ENCODE measurements around the gene HSPA13. TPM values are rescaled to one million over a fixed set of nuclear protein-coding genes. Genes with fewer than 3 reads are reported as not detected.

The HSPA13 gene
- total RNA-seq, 3 donors from 2014 or later: 7.7 to 18.4 (median 13.3) TPM

DNA sequence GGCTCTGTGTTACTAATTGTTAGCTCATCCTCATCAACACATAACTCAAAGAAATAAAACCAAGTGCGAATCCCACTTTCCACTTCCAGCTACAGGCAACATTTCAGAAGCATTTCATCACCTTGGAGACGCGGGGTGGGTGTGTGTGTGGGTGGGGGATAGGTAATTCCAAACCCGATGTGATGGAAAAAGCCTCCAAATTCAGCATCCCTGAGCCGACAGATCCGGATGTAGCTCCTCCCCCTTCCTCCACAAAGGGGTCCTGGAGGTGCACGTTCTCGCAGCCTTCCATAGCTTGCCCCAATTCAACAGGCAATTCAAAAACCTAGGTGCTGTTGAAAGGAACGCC is 486 bp downstream of the HSPA13 start:
- intact Hi-C loops (cut with DNase I, micrococcal nuclease): no loop called here
- Histone ChIP-seq H3K4me3 (peak overlapping the region; percentile 58), H3K36me3 (ENCODE audit: low read depth) (no peaks in the 10 kb centered on the region), H3K4me1 (ENCODE audit: low read depth) (peaks cover 17% of the 10 kb centered on the region), H3K9me3 (no peaks in the 10 kb centered on the region)
- ATAC-seq (no peak), DNase-seq (peak in 1 of 3 donors; percentile 40)
- TF ChIP-seq, protein P1, sequence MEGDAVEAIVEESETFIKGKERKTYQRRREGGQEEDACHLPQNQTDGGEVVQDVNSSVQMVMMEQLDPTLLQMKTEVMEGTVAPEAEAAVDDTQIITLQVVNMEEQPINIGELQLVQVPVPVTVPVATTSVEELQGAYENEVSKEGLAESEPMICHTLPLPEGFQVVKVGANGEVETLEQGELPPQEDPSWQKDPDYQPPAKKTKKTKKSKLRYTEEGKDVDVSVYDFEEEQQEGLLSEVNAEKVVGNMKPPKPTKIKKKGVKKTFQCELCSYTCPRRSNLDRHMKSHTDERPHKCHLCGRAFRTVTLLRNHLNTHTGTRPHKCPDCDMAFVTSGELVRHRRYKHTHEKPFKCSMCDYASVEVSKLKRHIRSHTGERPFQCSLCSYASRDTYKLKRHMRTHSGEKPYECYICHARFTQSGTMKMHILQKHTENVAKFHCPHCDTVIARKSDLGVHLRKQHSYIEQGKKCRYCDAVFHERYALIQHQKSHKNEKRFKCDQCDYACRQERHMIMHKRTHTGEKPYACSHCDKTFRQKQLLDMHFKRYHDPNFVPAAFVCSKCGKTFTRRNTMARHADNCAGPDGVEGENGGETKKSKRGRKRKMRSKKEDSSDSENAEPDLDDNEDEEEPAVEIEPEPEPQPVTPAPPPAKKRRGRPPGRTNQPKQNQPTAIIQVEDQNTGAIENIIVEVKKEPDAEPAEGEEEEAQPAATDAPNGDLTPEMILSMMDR (IDR thresholded peaks at IDR 0.05): no peak

DNA sequence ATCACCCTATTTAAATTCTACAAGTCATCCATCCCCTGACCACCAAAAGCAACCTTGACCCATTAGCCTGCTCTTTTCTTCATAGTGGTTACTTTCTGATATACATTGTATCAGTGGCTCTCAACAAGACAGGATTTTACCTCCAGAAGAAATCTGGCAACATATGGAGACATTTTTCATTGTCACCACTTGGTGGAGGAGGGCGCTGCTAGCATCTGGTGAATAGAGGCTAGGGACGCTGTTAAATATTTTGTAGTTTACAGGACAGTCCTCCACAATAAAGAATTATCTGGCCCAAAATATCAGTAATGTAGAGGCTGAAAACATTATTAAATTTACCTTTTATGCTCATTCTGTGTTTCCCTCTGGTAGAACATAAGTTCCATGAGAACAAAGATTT is 6.1 kb downstream of the HSPA13 start:
- intact Hi-C loops (cut with DNase I, micrococcal nuclease): no loop called here
- no peak for ATAC-seq
- TF ChIP-seq, protein P1 (IDR thresholded peaks at IDR 0.05): no peak
- no peak for DNase-seq
- H3K4me1 ChIP-seq (ENCODE audit: low read depth): peaks cover 9% of the 10 kb centered on the region
- H3K36me3 ChIP-seq (ENCODE audit: low read depth): no peaks in the 10 kb centered on the region
- H3K9me3 ChIP-seq: no peaks in the 10 kb centered on the region
- no peak overlapping the region for H3K4me3 ChIP-seq

DNA sequence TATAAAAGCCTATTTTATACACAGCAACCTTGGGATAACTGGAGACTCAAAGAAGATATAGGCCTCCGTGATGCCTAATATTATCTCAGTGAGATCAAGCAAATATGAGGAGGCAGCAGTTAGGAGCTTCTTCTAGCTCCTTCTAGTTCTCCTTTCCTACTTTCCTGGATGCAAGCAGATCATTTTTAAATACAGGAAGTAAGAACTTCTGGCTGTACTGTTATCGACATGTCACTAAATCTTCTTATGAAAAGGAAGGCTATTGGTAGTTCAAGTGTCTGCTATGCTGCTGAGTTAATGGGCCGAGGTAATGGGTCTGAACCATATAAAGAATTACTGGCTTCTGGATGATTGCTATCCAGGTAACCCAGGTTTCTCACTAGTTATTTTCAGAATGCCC is 15.9 kb downstream of the HSPA13 start:
- H3K4me3 ChIP-seq: no peak overlapping the region
- no peaks in the 10 kb centered on the region for H3K4me1 ChIP-seq (ENCODE audit: low read depth)
- ATAC-seq: no peak

DNA sequence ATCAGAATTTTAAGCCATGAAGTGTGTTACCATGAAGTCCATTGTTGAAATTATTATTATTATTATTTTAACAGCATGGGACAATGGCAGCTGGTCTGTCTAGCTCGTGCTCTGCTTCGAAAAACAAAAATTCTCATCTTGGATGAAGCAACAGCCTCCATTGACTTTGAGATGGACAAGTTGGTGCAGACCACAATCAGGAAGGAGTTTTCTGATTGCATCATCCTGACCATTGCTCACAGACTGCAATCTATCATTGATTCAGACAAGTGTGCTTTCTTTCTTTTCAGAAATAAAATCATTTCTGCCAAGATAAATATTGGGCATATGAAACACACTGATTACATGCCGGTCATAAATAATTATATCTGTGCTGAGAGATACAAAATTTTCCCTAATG is 21.0 kb downstream of the HSPA13 start:
- DNase-seq (no peak), ATAC-seq (no peak)
- intact Hi-C loops (cut with DNase I, micrococcal nuclease): no loop called here
- no peak overlapping the region for H3K4me3 ChIP-seq
- H3K36me3 ChIP-seq (ENCODE audit: low read depth): no peaks in the 10 kb centered on the region
- no peaks in the 10 kb centered on the region for H3K9me3 ChIP-seq
- TF ChIP-seq, protein P1 (IDR thresholded peaks at IDR 0.05): no peak
- H3K4me1 ChIP-seq (ENCODE audit: low read depth): no peaks in the 10 kb centered on the region

More for the DNA sequence above, 15.9 kb downstream of the HSPA13 start:
- no peaks in the 10 kb centered on the region for H3K9me3 ChIP-seq
- intact Hi-C loops (cut with DNase I, micrococcal nuclease): no loop called here
- no peaks in the 10 kb centered on the region for H3K36me3 ChIP-seq (ENCODE audit: low read depth)
- TF ChIP-seq, protein P1 (IDR thresholded peaks at IDR 0.05): no peak
- DNase-seq: no peak

DNA sequence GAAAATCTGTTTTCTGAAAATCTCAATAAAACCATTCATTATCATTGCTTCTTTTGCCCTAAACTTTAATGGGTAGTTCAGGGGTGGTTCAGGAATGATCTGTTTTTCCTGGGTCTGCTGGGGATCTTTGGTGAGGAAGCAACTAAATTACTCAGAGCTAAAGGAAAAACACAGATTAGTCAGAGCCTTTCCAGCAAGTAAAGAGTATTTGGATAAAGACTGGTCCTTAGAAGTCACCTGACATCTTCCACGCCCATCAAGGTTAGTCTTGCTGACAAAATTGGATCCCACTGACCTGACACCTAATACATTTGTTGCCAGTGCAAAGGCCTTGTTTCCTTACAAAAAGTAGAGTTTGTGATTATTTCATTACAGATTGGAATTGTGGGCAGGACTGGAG is 24.2 kb downstream of the HSPA13 start:
- intact Hi-C loops (cut with DNase I, micrococcal nuclease): no loop called here
- ATAC-seq: no peak
- Histone ChIP-seq H3K9me3 (no peaks in the 10 kb centered on the region), H3K36me3 (ENCODE audit: low read depth) (no peaks in the 10 kb centered on the region), H3K4me1 (ENCODE audit: low read depth) (no peaks in the 10 kb centered on the region), H3K4me3 (no peak overlapping the region)
- no peak for DNase-seq
- TF ChIP-seq, protein P1 (IDR thresholded peaks at IDR 0.05): no peak

DNA sequence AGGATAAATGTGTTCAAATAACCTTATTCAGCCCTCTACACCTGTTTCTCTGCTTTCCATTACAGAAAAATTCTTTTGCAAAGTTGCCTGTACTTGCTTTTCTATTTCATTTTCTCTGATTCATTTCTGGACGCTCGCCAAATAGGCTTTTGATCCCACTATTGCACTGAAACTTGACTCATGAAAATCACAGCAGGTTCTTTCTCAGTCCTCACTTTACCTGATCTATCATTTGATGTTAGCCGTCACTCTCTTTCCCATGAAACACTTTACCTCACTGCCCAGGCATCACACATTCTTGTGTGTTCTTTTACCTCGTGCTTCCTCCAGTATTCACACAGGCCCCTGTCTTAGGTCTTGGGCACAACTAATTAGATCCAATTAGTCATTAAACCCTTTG is 26.2 kb downstream of the HSPA13 start:
- intact Hi-C loops (cut with DNase I, micrococcal nuclease): no loop called here

More for the DNA sequence above, 26.2 kb downstream of the HSPA13 start:
- H3K4me1 ChIP-seq (ENCODE audit: low read depth): no peaks in the 10 kb centered on the region
- TF ChIP-seq, protein P1 (IDR thresholded peaks at IDR 0.05): no peak
- H3K9me3 ChIP-seq: no peaks in the 10 kb centered on the region
- H3K4me3 ChIP-seq: no peak overlapping the region
- no peak for ATAC-seq
- no peaks in the 10 kb centered on the region for H3K36me3 ChIP-seq (ENCODE audit: low read depth)
- DNase-seq: no peak

All from mucosa of descending colon (tissue), 3 donors.